Measurements from ENCODE around the gene SMIM38.

The SMIM38 gene

DNA sequence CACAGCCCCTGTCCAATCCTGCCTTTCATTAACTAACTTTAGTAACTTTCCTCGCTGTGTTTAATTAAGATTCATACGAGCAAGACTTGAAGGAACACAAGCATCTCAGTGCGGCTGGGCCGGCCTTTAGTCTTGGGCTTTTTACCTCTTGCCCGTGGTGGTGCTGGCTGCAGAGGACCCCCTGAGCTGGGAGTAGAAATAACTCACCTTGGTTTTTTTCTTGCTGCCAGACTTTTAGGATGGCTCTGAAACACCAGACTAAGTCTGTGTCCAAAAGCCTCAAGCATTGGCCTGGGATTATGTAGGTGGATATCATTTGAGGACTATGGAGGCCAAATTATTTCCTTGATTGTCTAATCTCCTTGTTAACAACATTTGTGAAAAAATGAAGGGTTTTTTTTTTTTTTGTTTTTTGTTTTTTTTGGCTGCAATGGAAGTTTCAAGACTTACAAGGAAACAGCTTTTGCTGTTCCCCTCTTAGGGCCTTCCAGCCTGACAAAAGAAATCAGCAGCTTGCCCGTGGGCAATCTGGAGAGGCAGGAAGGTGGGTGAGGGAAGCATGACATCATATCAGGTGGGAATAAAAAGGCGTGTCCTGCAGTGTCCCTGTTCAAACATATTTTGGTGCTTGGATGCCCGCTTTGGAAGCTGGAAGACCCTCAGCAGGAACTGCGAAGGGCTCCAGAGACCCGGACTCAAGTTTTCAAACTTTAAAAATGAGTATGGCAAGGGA, 44.0 kb downstream of the SMIM38 start:
- no peak for FAIRE-seq
- no peak for DNase-seq (ENCODE audit: insufficient read length, low spot score)

DNA sequence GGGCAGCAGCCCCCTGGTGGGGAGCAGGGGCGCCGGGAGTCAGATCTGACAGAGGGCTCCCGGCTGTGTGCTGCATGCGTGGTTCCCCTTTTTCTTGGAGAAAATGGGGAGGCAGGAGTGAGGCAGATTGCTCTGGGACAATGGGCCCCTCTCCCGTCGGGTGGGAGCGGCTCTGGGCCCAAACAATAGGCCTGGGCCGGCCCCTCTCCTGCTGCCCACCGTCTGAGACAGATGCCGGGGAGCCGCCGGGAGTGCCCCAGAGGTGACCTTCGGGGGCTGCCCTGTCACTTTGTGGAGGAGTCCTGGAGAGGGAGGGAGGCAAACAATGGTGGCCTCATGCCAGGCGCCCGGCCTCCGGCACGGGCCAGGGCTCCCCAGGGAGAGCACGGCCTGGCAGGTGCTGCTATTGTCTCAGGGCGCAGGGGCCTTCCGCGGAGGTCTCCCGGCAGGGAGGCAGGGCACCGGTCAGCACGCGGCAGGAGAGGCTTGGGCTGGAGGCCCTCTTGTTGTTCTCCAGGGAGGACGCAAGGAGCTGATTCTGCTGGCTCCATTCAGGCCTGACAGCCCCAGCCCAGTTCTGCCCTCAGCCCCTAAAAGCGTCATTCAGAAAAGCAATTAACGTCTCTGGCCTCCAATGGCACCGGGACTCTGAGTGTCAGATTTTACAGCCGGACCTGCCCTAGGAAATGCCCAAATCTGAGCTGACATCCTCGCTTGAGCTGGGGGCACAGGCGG, 44.8 kb downstream of the SMIM38 start:
- TF ChIP-seq, protein P1, sequence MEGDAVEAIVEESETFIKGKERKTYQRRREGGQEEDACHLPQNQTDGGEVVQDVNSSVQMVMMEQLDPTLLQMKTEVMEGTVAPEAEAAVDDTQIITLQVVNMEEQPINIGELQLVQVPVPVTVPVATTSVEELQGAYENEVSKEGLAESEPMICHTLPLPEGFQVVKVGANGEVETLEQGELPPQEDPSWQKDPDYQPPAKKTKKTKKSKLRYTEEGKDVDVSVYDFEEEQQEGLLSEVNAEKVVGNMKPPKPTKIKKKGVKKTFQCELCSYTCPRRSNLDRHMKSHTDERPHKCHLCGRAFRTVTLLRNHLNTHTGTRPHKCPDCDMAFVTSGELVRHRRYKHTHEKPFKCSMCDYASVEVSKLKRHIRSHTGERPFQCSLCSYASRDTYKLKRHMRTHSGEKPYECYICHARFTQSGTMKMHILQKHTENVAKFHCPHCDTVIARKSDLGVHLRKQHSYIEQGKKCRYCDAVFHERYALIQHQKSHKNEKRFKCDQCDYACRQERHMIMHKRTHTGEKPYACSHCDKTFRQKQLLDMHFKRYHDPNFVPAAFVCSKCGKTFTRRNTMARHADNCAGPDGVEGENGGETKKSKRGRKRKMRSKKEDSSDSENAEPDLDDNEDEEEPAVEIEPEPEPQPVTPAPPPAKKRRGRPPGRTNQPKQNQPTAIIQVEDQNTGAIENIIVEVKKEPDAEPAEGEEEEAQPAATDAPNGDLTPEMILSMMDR (IDR thresholded peaks at IDR 0.05; ENCODE audit: insufficient read depth, missing control alignments) = no peak
- FAIRE-seq = no peak
- no peak for DNase-seq (ENCODE audit: insufficient read length, low spot score)

More for the DNA sequence above, 44.0 kb downstream of the SMIM38 start:
- TF ChIP-seq, protein P1 (IDR thresholded peaks at IDR 0.05; ENCODE audit: insufficient read depth, missing control alignments) = no peak

DNA sequence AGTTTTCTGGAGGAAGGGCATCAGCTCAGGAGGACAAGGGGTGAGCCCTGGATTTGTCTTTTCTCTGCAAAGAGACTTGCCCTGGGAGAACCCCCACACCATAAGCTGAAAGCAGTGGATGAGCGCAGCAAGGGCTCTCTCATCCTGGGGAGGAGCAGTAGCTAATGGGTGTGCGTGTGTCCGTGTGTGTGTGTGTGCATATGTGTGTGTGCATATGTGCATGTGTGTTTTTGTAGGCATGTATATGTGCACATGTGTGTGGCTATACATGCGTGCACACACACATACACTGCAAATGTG, 45.3 kb downstream of the SMIM38 start:
- FAIRE-seq (no peak), DNase-seq (ENCODE audit: insufficient read length, low spot score) (no peak)
- TF ChIP-seq, protein P1 (IDR thresholded peaks at IDR 0.05; ENCODE audit: insufficient read depth, missing control alignments) = no peak

DNA sequence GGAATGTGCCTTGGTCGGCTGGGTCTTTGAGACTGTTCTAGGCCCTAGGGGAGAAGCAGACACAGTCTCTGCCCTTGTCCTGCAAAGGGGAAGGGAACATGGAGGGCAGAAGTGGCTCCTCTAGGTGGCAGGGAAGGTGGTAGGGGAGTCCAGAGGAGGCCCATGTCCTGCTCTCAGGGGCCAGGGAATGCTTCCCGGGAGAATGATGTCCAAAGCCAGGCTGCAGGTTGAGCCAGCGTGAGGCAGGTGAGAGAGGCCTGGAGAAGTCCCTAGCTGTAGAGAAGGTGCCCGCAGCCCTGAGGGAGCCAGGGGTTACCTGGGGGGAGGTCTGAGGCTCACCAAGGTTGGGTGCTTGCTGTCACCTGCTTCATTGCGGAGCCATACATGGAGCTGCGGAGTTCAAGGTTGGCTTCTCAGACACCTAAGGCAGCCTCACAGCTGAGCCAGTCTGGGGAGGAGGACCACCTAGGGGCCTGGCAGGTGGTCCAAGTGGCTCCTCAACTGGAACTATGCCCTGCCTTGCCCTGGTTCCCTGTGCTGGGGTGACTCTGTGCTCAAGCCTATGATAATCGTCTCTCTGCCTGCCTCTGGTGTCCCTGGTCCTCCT, 46.1 kb downstream of the SMIM38 start:
- TF ChIP-seq, protein P1 (IDR thresholded peaks at IDR 0.05; ENCODE audit: insufficient read depth, missing control alignments) = no peak
- FAIRE-seq = no peak
- no peak for DNase-seq (ENCODE audit: insufficient read length, low spot score)

DNA sequence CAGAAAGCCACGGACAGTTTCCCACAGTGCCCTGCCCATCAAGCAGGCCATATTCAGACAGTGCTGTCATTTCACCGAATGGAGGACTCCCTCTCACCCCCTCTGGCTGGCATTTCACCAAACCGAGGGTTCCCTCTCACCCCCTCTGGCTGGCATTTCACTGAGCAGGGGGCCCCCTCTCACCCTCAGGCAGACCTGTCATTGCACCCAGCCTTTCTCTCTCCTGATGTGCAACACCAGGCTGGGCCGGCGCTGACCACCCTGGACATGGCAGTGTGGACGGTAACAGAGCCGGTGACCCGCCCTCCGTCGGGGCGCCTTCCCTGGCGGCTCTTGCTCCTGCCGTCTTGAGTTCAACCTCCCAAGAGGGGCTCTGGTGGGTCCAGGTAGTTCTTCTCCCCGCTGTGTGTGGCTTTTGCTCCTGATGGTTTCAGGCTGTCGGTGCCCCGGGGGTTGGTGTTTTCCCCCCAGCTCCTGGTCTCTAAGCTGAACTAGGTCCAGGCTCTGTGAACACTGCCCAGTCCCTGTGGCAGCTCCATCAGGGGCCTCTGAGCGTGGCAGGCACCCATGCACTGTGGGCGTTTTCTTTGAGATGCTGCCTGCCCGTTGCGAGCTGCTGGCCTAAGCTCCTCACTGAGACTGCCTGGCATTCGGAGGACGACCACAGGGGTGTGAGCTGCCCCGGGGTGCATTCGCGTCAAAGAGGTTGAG, 46.9 kb downstream of the SMIM38 start:
- TF ChIP-seq, protein P1 (IDR thresholded peaks at IDR 0.05; ENCODE audit: insufficient read depth, missing control alignments) = no peak
- DNase-seq (ENCODE audit: insufficient read length, low spot score) = no peak
- no peak for FAIRE-seq

DNA sequence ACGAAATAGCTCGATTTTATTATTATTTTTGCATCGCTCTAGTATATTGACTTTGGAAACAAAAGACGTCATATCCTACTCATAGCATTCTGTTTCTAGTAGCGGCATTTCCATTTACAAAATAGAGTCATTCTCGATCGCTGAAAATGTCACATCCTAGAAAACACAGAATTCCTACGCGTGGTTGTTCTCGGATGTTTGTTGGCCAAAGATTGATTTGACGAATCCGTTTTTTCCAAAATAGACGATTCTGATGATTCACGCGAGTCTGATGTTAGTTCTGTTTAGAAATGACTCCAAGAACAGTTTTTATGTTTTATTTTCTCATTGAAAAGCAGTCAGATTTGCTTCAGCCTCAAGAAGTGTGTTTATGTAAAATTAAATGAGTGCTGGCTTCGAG, 47.6 kb downstream of the SMIM38 start:
- FAIRE-seq (no peak), DNase-seq (ENCODE audit: insufficient read length, low spot score) (no peak)

More for the DNA sequence above, 47.6 kb downstream of the SMIM38 start:
- TF ChIP-seq, protein P1 (IDR thresholded peaks at IDR 0.05; ENCODE audit: insufficient read depth, missing control alignments) = no peak
